ENCODE data around the gene CP. TPM values are rescaled to one million over a fixed set of nuclear protein-coding genes. Genes with fewer than 3 reads are reported as not detected.
"Not testable (repeated sequence)": the region's sequence is repeated elsewhere in the genome, so short reads cannot be mapped to it uniquely, and the experiment has no call there.

CP gene
- polyA plus RNA-seq, 3 donors, result 0.04 TPM; not detected in 2

GRCh38 chr3:149239357-149239936 lies 17.8 kb upstream of the CP start:
- Mint-ChIP-seq H3K9me3 (peaks cover 0 to 2% (median 0%) of the 10 kb centered on the region in 7 donors), H3K36me3 (no peaks in the 10 kb centered on the region), H3K4me1 (peaks cover 14% of the 10 kb centered on the region), H3K27ac (no peak overlapping the region), H3K27me3 (ENCODE audit: low read depth in 3 of 3) (peaks cover 0 to 2% (median 1%) of the 10 kb centered on the region in 3 donors), H3K4me3 (no peak overlapping the region)
- Histone ChIP-seq H3K27me3 (ENCODE audit: control insufficient read depth in 2 of 2, insufficient read depth in 2 of 2, low read length in 2 of 2) (no peaks in the 10 kb centered on the region), H4K20me1 (ENCODE audit: insufficient read depth, low read length) (no peaks in the 10 kb centered on the region), H3K9ac (ENCODE audit: insufficient read depth, low read length, poor library complexity, severe bottlenecking) (no peak overlapping the region), H3K9me3 (replicated peaks in 1 of 2; ENCODE audit: control insufficient read depth in 1 of 2, insufficient read depth in 1 of 2, low read length in 2 of 2) (no peaks in the 10 kb centered on the region), H3K36me3 (replicated peaks in 1 of 2; ENCODE audit: control insufficient read depth in 1 of 2, insufficient read depth in 2 of 2, low read length in 2 of 2) (no peaks in the 10 kb centered on the region), H3K4me3 (replicated peaks in 1 of 3; ENCODE audit: low read depth in 2 of 3, low read length in 3 of 3) (no peak overlapping the region), H3K4me2 (replicated peaks; ENCODE audit: extremely low read depth, low read length, poor library complexity, severe bottlenecking) (no peak overlapping the region), H2AFZ (ENCODE audit: insufficient read depth, low read depth, low read length, poor library complexity, severe bottlenecking) (no peak overlapping the region), H3K4me1 (ENCODE audit: control insufficient read depth in 1 of 2, insufficient read depth in 2 of 2, low read length in 2 of 2) (peaks cover 14 to 21% of the 10 kb centered on the region in 2 donors), H3K27ac (ENCODE audit: low read depth in 1 of 2, low read length in 2 of 2) (no peak overlapping the region), H3K79me2 (ENCODE audit: insufficient read depth, low read length) (no peaks in the 10 kb centered on the region)
- TF ChIP-seq CTCF (IDR thresholded peaks at IDR 0.05), result no peak
- no CpG with 5 or more reads among the region's 1 CpG for WGBS (ENCODE audit: insufficient coverage)
- intact Hi-C loops (cut with micrococcal nuclease), result no loop called here
- DNase-seq, result no peak

GRCh38 chr3:149238268-149238667 lies 16.6 kb upstream of the CP start:
- H3K9me3 Mint-ChIP-seq; H3K79me2 ChIP-seq (ENCODE audit: insufficient read depth, low read length); H3K27me3 ChIP-seq (ENCODE audit: control insufficient read depth in 2 of 2, insufficient read depth in 2 of 2, low read length in 2 of 2); H3K9ac ChIP-seq (ENCODE audit: insufficient read depth, low read length, poor library complexity, severe bottlenecking); H3K4me2 ChIP-seq (replicated peaks; ENCODE audit: extremely low read depth, low read length, poor library complexity, severe bottlenecking); H3K4me3 ChIP-seq (replicated peaks in 1 of 3; ENCODE audit: low read depth in 2 of 3, low read length in 3 of 3); H3K27ac Mint-ChIP-seq; H3K36me3 Mint-ChIP-seq; H3K27me3 Mint-ChIP-seq (ENCODE audit: low read depth in 3 of 3); H3K36me3 ChIP-seq (replicated peaks in 1 of 2; ENCODE audit: control insufficient read depth in 1 of 2, insufficient read depth in 2 of 2, low read length in 2 of 2); H2AFZ ChIP-seq (ENCODE audit: insufficient read depth, low read depth, low read length, poor library complexity, severe bottlenecking); H3K27ac ChIP-seq (ENCODE audit: low read depth in 1 of 2, low read length in 2 of 2); H3K4me3 Mint-ChIP-seq; intact Hi-C loops (cut with micrococcal nuclease); H3K4me1 Mint-ChIP-seq; H4K20me1 ChIP-seq (ENCODE audit: insufficient read depth, low read length); DNase-seq; H3K9me3 ChIP-seq (replicated peaks in 1 of 2; ENCODE audit: control insufficient read depth in 1 of 2, insufficient read depth in 1 of 2, low read length in 2 of 2): not testable (repeated sequence)
- WGBS (ENCODE audit: insufficient coverage), result no CpG with 5 or more reads among the region's 2 CpGs
- H3K4me1 ChIP-seq (ENCODE audit: control insufficient read depth in 1 of 2, insufficient read depth in 2 of 2, low read length in 2 of 2), result peaks cover 7 to 13% of the 10 kb centered on the region in 2 donors

All from CD14-positive monocyte (primary cell).